Measurements from ENCODE around the gene DOHH.

DOHH gene, protein sequence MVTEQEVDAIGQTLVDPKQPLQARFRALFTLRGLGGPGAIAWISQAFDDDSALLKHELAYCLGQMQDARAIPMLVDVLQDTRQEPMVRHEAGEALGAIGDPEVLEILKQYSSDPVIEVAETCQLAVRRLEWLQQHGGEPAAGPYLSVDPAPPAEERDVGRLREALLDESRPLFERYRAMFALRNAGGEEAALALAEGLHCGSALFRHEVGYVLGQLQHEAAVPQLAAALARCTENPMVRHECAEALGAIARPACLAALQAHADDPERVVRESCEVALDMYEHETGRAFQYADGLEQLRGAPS

GRCh38 chr19:3500429-3501101, at the start of gene DOHH:
Gene DOHH, minus strand, starts transcription at chr19:3500674. Its CDS starts 3,860 bp downstream, at chr19:3496814.
- peak; percentile 97 for DNase-seq

GRCh38 chr19:3549816-3550215, 49.3 kb upstream of the DOHH start:
- no peak for DNase-seq

- no peak for DNase-seq
Measured at GRCh38 chr19:3548606-3549005, 48.1 kb upstream of the DOHH start.

DNA sequence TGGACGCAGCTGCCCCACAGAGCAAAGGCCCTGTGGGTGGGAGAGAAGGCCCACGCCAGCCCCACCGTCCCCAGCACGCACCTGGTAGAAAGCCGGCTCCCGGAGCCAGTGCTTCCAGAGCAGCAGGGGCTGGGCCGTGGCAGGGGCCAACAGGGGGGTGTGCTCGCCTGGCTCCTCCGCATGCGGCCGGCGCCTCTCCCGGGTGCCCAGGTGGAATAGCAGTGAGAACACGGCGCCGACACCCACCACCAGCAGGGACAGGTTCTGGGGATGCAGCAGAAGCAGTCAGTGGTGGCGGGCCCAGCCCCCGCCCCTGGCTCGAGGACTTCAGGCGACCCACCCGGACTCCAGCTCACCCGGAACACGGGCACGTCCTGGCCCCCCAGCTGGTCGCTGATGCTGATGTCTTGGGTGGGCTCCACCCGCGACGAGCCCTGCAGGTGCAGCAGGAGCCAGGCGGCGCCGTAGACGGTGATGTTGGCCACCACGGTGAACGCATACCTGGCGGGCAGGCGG, 47.4 kb upstream of the DOHH start:
- DNase-seq = no peak

- peak; percentile 29 for DNase-seq
Measured at GRCh38 chr19:3547301-3547731, 46.8 kb upstream of the DOHH start.

- DNase-seq = no peak
Measured at GRCh38 chr19:3546119-3546518, 45.6 kb upstream of the DOHH start.

DNA sequence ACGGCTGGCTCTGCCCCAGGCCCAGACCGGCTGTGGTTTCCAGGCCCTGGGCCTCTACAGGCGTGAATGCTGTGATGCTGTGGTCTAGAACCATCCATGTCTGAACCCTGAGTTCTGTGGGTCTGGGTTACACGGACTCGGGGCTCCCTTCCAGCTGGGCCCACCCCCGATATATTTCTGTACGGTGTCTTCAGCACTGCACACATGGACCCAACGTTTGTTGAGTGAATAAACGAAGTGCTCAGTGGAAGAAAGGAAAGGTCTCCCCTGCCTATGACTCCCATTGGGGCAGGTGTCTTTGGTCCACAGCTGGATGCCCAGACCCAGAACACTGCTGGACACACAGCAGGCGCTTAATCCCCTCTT, 45.2 kb upstream of the DOHH start:
- DNase-seq = no peak

- DNase-seq = peak; percentile 80
Measured at GRCh38 chr19:3544742-3545668, 44.5 kb upstream of the DOHH start.

- no peak for DNase-seq
Measured at GRCh38 chr19:3544058-3544376, 43.5 kb upstream of the DOHH start.

DNA sequence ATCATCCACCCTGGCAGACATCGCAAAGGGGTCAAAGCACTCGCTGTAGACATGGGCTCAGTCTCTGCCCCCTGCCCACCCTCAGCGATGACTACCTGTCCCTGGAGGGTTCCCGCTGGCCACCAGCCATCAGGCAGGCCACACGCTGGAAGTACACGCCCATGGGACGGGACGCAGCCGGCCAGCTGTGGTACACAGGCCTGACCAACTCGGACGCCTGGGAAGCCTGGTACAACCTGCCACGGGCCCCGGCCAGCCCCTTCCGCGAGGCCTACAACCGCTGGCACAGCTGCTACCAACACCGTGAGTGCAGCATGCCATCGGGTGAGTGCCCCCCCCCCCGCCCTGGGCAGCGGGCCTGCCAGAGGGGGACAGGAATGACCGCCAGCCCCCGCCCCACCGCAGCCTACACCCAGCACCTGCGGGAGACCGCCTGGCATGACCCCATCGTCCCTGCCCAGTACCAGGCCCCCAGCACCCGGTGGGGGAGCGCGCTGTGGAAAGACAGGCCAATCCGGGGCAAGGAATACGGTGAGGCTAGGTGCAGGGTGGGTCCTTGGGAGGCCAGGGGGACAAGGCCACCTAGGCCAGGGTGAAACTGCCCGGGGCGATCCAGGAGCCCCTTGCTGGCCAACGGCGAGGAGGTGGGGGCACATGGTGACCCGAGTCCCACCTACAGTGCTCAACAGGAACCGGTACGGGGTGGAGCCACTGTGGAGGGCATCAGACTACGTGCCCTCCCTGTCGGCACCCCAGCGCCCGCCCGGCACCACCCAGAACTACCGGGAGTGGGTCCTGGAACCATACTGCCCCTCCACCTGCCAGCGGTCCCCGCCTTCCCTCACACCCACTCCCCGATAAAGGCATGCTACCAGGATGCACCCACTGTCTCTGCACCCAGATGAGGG, 42.9 kb upstream of the DOHH start:
- no peak for DNase-seq

DNA sequence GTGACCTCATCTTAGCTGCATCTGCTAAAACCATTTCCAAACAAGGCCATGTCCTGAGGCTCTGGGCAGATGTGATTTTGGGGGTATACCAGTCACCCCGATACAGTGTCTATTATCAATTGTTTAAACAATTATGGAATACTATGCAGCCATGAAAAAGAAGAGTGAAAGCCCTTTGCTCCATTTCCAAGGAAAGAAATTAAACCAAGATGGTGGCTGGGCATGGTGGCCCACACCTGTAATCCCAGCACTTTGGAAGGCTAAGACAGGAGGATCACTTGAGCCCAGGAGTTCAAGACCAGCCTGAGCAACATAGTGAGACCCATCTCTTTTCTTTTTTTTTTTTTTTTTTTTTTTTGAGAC, 39.3 kb upstream of the DOHH start:
- no peak for DNase-seq

GRCh38 chr19:3538965-3539755, 38.7 kb upstream of the DOHH start, which contains the start of gene TEKTIP1:
Gene TEKTIP1, plus strand, starts transcription at chr19:3539174. Its CDS starts 4 bp downstream, at chr19:3539178.
- DNase-seq = no peak

DNA sequence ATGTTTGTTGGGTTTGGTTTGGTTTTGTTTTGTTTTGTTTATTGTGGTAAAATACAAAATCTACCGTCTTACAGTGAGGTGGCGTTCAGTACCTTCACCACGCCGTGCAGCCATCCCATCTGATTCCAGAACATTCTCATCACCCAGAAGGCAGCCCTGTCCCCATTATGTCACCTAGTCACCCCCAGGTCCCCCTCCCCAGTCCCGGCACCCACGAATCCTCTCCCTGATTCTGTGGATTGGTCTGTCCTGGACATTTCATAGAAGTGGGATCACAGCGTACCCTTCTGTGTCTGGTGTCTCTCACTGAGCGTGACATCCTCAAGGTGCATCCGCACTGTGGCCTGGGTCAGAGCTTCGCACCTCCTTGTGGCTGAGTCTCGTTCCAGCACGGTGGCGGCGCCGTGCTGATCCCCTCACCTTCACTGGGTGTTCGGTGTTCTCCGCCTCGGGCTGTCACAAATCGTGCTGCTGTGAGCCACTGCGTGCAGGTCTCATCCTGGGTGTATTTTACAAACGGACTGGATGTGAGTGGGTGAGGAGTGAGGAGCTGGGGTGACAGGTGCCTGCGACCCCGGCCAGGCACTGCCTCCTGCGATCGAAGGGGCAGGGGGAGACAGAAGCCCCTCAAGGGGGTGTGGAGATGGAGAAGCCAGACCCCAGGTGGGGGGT, 37.9 kb upstream of the DOHH start:
- DNase-seq = no peak

DNA sequence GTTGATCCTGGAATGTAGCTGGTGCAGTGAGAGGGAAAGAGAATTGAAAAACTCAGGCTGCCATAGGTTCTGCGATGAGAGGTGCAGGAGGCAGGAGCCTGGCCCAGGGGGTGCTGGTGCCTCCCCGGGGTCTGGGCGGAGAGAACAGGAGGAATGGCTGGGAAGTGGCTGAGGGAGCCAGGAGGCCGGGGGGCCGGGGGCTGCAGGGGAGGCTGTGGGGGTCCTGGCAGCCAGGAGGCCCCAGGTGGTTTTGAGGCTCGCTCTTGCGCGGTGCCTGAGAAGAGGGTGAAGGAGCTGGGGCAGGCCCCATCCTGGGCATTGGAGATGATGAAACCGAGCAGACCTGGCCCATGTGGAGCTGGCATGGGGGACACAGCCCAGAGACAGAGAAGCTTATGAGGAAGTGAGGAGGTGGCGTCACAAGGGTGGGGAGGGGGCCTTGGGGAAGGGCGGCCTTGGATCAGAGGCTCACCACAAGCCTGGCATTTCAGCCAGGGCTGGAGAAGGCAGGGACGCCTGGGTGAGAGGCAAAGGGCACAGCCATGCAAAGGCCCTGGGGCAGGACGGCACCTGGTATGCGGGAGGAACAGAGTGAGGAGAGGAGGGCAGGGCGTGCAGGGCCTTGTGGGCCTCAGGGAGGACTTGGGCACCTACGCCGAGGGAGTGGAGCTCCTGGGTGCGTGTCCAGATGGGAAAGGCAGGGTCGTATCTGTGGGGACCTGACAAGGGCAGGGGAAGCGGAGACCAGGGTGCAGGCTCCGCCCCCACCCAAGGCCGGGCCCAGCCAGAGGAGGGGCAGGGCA, 37.2 kb upstream of the DOHH start:
- no peak for DNase-seq

DNA sequence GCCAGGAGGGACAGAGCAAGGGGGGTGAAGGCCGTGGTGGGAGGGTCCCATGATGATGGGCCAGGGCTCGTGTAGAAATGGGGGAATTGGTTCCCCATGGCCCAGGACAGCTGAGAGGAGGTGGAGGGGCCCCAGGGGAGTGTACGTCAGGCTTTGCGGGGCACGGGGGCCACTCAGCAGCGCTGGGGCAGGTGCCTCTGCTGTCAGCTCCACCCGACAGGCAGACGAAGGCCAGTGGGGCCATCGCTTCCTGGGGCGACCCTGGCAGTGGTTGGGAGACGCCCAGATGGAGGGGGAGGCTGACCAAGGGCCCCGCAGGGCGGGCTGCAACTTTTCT, 36.6 kb upstream of the DOHH start:
- no peak for DNase-seq

DNA sequence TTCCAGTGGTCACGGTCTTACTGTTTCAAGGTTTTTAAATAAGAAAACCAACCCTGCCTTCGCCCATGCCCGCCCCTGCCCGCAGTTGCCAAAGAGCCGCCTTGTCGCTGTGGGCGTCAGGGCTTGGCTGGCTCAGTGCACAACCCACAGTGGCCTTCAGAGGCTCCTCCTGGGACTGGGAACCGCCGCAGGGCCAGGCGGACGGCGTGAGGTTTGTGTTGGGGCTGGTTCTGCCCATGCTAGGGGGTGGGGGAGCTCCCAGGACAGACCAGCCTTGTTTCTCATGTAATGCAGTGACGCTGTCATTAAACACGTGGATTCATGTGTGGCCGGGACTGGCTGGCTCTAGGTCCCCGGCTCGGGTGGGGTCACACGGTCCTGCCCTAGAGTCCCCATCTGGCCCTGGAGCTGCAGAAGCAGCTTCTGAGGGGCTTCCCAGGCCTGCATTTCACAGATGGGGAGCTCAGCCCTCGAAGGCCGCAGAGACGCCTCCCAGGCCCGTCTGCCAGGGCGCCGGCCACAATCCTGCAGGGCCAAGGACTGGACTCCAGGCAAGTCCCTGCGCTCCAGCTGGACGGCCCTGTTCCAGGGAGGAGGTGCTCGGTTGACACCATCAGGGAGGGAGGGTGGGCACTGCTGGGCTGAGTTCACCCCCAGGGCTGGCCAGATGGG, 36.1 kb upstream of the DOHH start:
- no peak for DNase-seq

GRCh38 chr19:3535981-3536380, 35.5 kb upstream of the DOHH start:
- no peak for DNase-seq

- DNase-seq = no peak
Measured at GRCh38 chr19:3535563-3535965, 35.1 kb upstream of the DOHH start.

- no peak for DNase-seq
Measured at GRCh38 chr19:3535235-3535535, 34.7 kb upstream of the DOHH start.

Measured in CD4-positive, alpha-beta T cell treated with Interleukin-17A for 1 hour (primary cell).